HFFc6 (cell line): ENCODE data around the gene CNPY1. TPM values are rescaled to one million over a fixed set of nuclear protein-coding genes. Genes with fewer than 3 reads are reported as not detected.

Experiments
- DNase-seq: peaks from one replicate; pipeline ENCODE4 v3.0.0-alpha.2; 2018
- H3K27ac Mint-ChIP-seq: 2 replicates; pipeline ENCODE4 v1.8.0; 2020; ENCODE audit warnings: mild to moderate bottlenecking, mixed read lengths
- H3K27me3 Mint-ChIP-seq: 2 replicates; pipeline ENCODE4 v1.8.0; 2021; ENCODE audit warnings: mild to moderate bottlenecking, moderate library complexity, mixed read lengths; ENCODE audit not compliant: insufficient read depth
- H3K36me3 Mint-ChIP-seq: 2 replicates; pipeline ENCODE4 v1.8.0; 2021; ENCODE audit warnings: low read depth, mixed read lengths
- H3K4me1 Mint-ChIP-seq: 2 replicates; pipeline ENCODE4 v1.8.0; 2020; ENCODE audit warnings: low read depth, mixed read lengths
- H3K4me3 Mint-ChIP-seq: 2 replicates; pipeline ENCODE4 v1.8.0; 2020; ENCODE audit warnings: mild to moderate bottlenecking, moderate library complexity, mixed read lengths
- H3K9me3 Mint-ChIP-seq: 2 replicates; pipeline ENCODE4 v1.8.0; 2020; ENCODE audit warnings: mild to moderate bottlenecking, mixed read lengths
- CTCF ChIP-seq: fragments of 200-600 bp; sonication (generic); IDR thresholded peaks from 2 replicates; pipeline ENCODE4 v1.5.0; 2021; ENCODE audit warnings: antibody characterized with exemption, mild to moderate bottlenecking
- total RNA-seq, 6 experiments: library from RNA; stranded (reverse); fragmentation: NEBNext Ultra II Directional; extraction: Animal tissue kit (Norgen Biotek cat#: 25700); gene quantifications; 2 replicates in 1 of 6; 3 replicates in 5 of 6; pipeline ENCODE4 v1.2.3, GENCODE V29; 2021

CNPY1 gene
- total RNA-seq, 6 experiments from 2014 or later, result not detected

- TF ChIP-seq CTCF, result no peak
- Mint-ChIP-seq H3K9me3 (no peaks in the 10 kb centered on the region), H3K36me3 (no peaks in the 10 kb centered on the region), H3K27ac (no peak overlapping the region), H3K27me3 (peaks cover 71% of the 10 kb centered on the region), H3K4me1 (peaks cover 6% of the 10 kb centered on the region), H3K4me3 (no peak overlapping the region)
- no peak for DNase-seq
Observed at GRCh38 chr7:155468785-155469148, 77.6 kb downstream of the CNPY1 start.

- Mint-ChIP-seq H3K27me3 (peaks cover 70% of the 10 kb centered on the region), H3K9me3 (no peaks in the 10 kb centered on the region), H3K4me3 (no peak overlapping the region), H3K36me3 (no peaks in the 10 kb centered on the region), H3K4me1 (peaks cover 6% of the 10 kb centered on the region), H3K27ac (no peak overlapping the region)
- no peak for TF ChIP-seq CTCF
- DNase-seq, result no peak
Observed at GRCh38 chr7:155467846-155468784, 78.2 kb downstream of the CNPY1 start.

GRCh38 chr7:155466814-155467733 is 79.3 kb downstream of the CNPY1 start:
- Mint-ChIP-seq H3K4me3 (no peak overlapping the region), H3K27me3 (peaks cover 71% of the 10 kb centered on the region), H3K4me1 (peaks cover 6% of the 10 kb centered on the region), H3K9me3 (no peaks in the 10 kb centered on the region), H3K36me3 (no peaks in the 10 kb centered on the region), H3K27ac (no peak overlapping the region)
- no peak for DNase-seq
- no peak for TF ChIP-seq CTCF

GRCh38 chr7:155466142-155466813 is 80.1 kb downstream of the CNPY1 start:
- no peak for DNase-seq
- Mint-ChIP-seq H3K27ac (no peak overlapping the region), H3K4me3 (no peak overlapping the region), H3K4me1 (peaks cover 4% of the 10 kb centered on the region), H3K27me3 (peaks cover 76% of the 10 kb centered on the region), H3K36me3 (no peaks in the 10 kb centered on the region), H3K9me3 (no peaks in the 10 kb centered on the region)
- TF ChIP-seq CTCF, result no peak

- TF ChIP-seq CTCF, result no peak
- peaks cover 75% of the 10 kb centered on the region for H3K27me3 Mint-ChIP-seq
- no peak overlapping the region for H3K27ac Mint-ChIP-seq
- DNase-seq, result no peak
- no peak overlapping the region for H3K4me3 Mint-ChIP-seq
- no peaks in the 10 kb centered on the region for H3K9me3 Mint-ChIP-seq
- no peaks in the 10 kb centered on the region for H3K4me1 Mint-ChIP-seq
- no peaks in the 10 kb centered on the region for H3K36me3 Mint-ChIP-seq
Observed at GRCh38 chr7:155465761-155466141, 80.6 kb downstream of the CNPY1 start.
